Mononuclear cell (primary cell): ENCODE data around the gene GDPD5. TPM values are rescaled to one million over a fixed set of nuclear protein-coding genes. Genes with fewer than 3 reads are reported as not detected.

Experiments
- H3K27me3 ChIP-seq: 2 replicates; pipeline ENCODE4 v1.6.0; 2011; ENCODE audit warnings: low read length, control low read depth; ENCODE audit not compliant: insufficient read depth
- H3K4me1 ChIP-seq: 2 replicates; pipeline ENCODE4 v1.5.1; 2011; ENCODE audit warnings: mild to moderate bottlenecking, low read length, control low read depth; ENCODE audit not compliant: insufficient read depth
- H3K4me3 ChIP-seq: 2 replicates; pipeline ENCODE4 v1.5.1; 2011; ENCODE audit warnings: mild to moderate bottlenecking, low read length, moderate library complexity
- H3K9me3 ChIP-seq: 2 replicates; pipeline ENCODE4 v1.5.1; 2011; ENCODE audit warnings: low read depth, mild to moderate bottlenecking, control low read depth, low read length
- total RNA-seq: library from RNA; depleted of rRNA; stranded (reverse); fragments of >200 nt; gene quantifications from one replicate; pipeline ENCODE4 v1.2.3, GENCODE V29; 2012

Gene GDPD5
- total RNA-seq, 1 donor: 14.5 TPM

DNA sequence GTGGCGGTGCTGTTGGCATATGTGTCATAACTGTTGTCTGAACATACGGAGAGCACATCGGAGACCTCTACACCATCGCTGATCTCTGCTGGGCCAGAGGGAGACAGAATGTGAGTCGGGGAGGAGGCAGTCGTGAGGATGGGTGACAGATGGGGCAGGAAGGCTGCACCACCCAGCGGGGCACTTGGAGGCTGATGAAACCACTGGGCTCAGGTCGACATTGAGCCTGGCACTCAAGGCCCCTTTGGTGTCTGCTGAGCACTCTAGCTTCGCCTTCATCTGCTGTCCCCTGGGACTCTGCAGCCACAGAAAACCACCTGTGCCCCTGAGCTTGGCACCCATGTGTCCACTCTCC lies 90.2 kb downstream of the GDPD5 start:
- Histone ChIP-seq H3K9me3 (no peaks in the 10 kb centered on the region), H3K27me3 (peaks cover 24% of the 10 kb centered on the region), H3K4me1 (peaks cover 8% of the 10 kb centered on the region), H3K4me3 (no peak overlapping the region)

DNA sequence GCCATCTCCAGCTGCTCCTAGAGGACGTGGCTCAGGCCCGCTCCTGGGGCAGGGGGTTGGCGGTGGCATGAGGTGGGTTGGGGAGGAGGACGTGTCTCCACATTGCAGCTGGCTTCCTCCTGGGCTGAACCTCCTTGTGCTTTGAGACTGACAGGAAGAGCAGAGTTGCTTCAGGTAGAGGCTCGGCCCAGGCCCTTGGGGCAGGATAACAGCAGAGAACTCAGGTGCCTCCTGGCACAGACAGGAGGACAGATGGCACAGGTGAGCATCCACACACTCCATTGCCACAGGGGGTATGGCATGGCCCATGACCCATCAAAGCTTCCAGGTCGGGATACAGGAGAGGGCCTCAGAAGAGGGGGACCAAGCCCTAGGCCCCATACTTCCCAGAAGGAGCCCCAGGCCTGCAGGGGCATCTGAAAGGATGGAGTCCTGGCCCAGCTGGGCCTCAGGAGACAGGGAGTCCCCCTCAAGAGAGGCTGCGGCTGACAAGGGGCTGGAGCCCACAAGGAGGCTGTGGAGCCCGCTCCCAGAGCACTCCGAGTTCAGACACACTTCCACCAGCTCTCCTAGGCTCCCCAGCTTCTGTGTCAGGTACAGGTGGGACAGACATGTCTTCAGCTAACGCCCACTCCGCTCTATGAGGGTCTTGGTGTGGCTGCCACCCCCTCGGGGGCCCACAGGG lies 90.7 kb downstream of the GDPD5 start:
- Histone ChIP-seq H3K4me1 (peaks cover 11% of the 10 kb centered on the region), H3K9me3 (no peaks in the 10 kb centered on the region), H3K27me3 (peaks cover 25% of the 10 kb centered on the region), H3K4me3 (no peak overlapping the region)

DNA sequence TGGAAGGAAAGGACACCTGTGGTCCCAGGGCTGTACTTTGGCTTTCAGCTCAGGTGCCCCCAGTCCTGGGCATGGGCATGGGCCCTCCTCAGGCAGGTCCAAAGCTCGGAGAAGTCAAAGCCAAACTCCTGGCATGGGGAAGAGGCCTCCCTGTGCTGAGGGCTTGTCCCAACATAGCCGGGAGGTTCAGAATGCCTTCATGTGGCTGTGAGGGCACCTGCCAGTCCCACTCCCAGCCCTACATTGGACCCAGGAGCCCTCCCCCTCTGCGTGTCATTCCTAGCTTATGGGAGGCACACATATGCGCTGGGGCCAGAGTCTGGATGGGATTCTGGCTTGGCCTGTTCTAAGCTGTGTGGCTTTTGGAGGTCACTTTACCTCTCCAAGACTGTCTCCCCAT lies 91.7 kb downstream of the GDPD5 start:
- no peaks in the 10 kb centered on the region for H3K9me3 ChIP-seq
- H3K27me3 ChIP-seq: peaks cover 32% of the 10 kb centered on the region
- no peak overlapping the region for H3K4me3 ChIP-seq
- H3K4me1 ChIP-seq: peaks cover 17% of the 10 kb centered on the region

DNA sequence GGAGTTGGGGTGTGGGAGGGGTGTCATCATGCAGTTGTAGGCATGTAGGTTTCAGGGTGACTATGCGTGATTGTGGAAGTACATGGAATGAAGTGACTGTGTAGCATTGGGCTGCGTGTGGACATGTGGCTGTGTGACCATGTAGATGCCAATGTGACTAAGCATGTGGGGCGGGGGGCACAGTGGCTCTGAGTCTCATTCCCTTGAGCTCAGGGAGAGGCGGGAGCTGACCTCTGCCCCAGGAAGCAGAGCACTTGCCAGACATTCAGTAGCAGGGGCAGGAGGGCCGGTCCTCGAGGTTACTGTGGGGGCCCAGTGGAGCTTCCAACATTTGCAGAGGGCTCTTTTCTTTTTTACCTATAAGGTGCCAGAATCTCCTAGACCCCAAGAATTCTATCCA lies 92.3 kb downstream of the GDPD5 start:
- Histone ChIP-seq H3K4me1 (peaks cover 17% of the 10 kb centered on the region), H3K9me3 (no peaks in the 10 kb centered on the region), H3K27me3 (peaks cover 38% of the 10 kb centered on the region), H3K4me3 (no peak overlapping the region)

DNA sequence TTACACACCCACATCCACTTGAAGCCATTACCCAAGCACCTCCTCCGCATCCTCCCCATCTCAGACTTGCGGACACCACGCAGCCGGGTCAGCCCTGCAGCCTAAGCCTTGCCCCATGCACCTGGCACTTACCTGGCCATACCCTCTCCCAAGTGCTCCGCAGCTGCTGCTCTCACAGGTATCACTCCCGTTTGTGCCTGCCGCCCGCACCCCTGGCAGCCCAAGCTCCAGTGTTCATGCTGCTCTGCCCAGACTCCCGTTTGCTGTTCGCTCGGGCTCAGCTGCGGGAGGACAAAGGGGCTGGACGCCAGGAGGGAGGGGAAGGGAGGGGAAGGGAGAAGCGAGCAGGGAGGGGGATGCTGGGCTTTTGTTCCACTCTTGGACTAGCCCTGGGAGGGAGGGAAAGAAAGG lies 92.8 kb downstream of the GDPD5 start, which contains the start of gene KLHL35:
TSS of gene KLHL35 (minus strand) at position 293 of the 411 bp plus-strand sequence. CDS start 2,574 bp downstream, outside the sequence.
- Histone ChIP-seq H3K27me3 (peaks cover 43% of the 10 kb centered on the region), H3K9me3 (no peaks in the 10 kb centered on the region), H3K4me1 (peaks cover 17% of the 10 kb centered on the region), H3K4me3 (no peak within 1 kb of the TSS)

DNA sequence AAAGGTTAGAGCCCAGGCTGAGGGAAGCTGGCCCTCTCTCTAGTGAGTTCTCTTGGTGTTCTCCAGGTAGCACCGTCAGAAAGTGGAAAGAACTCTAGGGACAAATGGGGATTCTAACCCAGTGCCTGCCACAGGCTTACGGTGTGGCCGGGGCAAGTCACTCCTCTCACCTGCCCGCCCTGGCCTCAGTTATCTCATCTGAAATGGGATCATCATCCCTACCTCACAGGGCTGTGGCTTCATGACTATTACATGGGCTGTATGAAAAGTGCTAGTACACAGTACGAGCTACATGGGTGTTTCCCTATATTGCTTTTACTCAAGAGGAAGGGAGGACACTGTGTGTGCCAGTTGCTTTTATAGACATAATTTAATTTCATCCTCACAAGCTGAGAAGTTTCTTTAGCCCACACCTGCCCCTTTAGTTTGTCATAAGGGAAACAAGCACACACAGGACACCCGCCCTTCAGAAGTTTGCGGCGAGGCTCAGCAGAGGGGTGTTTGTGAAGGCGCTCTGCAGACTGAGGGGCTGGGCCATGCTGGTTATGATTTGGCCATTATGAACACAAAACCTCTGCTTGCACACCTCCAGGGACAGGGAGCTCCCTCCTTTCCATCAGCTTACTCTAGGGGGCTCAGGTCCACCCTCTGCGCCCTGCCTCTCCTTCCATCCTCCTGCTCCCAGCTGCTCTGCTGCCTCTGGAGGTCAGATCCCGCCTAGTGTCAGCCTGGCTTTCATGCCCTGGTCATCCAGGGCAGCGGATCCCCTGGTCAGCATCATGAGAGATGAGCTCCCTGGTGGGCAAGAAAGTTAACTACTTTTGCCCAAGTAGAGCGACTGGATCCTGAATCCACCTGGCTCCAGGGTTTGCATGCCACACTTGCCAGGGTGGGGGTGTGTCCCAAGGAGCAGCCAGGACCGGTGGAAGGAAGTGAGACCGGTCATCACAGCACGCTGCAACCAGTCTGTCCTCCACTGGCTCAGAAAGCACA lies 93.9 kb downstream of the GDPD5 start:
- Histone ChIP-seq H3K9me3 (no peaks in the 10 kb centered on the region), H3K4me3 (no peak overlapping the region), H3K4me1 (peaks cover 17% of the 10 kb centered on the region), H3K27me3 (peaks cover 47% of the 10 kb centered on the region)

DNA sequence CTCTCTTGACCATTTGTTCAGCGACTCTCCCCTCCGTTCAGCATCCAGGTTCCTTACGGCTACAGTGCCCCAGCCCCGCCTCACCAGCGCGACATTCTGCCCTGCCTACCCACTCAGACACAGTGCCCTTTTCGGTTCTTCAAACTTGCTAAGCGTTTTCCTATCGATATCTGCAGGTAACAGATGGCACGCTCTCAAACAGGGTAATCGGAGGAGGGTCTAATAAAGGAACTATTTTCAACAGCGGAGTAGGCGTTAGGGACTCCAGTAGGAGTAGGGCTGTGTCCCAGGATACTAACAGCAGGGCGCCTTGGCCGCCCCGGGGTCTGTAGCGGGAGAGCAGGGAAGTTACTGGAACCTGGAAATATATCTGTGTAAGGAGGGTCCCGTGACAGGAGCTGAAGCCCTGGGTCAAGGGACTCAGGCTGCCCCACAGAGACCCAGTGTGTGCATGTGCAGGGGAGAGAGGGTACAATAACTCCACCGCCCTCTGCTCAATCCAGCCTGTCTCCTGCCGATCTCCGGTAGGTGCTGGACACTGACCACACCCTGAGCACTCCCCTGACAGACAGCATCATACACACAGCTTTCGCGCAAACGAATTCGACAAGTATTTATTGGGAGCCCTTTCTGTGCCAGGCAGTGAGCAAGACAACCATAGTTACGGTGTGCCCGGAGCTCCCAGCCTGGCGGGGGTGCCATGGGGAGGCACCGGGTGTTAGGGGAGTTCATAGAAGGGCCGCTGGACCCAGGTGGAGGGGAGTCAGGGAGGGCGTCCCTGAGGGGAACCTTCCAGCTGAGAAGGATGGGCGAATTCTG lies 94.8 kb downstream of the GDPD5 start:
- Histone ChIP-seq H3K27me3 (peaks cover 47% of the 10 kb centered on the region), H3K9me3 (no peaks in the 10 kb centered on the region), H3K4me3 (no peak overlapping the region), H3K4me1 (peaks cover 17% of the 10 kb centered on the region)

DNA sequence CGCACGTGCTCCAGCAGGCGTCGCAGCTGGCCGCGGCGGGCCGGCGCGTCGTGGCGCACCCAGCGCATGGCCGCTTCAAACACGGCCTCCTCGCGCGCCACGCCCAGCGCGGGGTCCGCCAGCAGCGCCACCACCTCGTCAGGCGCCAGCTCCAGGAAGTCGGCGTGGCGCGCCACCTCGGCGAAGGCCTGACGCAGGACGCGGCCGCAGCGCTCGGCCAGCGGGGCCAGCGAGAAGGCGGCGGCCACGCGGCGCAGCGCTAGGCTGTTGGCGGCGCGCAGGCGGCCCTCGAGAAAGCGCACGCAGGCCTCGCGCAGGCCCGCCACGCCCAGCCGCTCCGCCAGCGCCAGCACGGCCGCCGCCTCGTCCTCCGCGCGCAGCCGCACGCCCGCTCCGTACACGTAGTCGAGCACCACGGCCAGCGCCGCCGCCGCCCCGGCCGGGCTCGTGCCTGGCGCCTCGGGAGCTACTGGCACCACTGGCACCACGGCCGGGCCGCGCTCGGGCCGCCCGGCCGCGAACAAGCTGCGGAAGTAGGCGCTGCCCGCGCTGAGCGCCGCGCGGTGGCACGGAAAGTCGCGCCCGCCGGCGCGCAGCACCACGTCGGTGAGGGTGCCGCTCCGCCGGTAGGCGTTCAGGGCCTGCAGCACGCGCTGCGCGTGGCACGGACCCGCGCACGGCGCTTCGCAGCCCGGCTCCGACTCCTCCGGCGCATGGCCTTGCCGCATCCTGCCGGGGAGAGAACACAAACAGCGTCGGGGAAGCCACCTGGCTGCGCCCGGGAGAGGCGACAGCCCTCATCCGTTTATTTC lies 95.6 kb downstream of the GDPD5 start:
- Histone ChIP-seq H3K4me3 (peak overlapping the region; percentile 23), H3K27me3 (peaks cover 47% of the 10 kb centered on the region)

DNA sequence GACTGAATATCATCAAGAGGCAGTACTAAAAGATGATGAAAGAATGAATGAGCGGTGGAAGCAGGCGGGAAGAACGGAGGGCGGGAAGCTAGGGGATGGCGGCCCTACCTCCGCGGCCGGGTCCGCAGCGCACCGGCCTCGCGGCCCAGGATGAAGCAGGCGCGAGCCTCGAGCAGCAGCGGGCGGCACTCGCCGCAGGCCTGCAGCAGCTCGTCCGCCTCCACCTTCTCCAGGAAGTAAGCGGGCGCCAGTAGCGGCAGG lies 96.2 kb downstream of the GDPD5 start:
- H3K27me3 ChIP-seq: peaks cover 47% of the 10 kb centered on the region

More for the DNA sequence above, 95.6 kb downstream of the GDPD5 start:
- Histone ChIP-seq H3K9me3 (no peaks in the 10 kb centered on the region), H3K4me1 (peaks cover 17% of the 10 kb centered on the region)

DNA sequence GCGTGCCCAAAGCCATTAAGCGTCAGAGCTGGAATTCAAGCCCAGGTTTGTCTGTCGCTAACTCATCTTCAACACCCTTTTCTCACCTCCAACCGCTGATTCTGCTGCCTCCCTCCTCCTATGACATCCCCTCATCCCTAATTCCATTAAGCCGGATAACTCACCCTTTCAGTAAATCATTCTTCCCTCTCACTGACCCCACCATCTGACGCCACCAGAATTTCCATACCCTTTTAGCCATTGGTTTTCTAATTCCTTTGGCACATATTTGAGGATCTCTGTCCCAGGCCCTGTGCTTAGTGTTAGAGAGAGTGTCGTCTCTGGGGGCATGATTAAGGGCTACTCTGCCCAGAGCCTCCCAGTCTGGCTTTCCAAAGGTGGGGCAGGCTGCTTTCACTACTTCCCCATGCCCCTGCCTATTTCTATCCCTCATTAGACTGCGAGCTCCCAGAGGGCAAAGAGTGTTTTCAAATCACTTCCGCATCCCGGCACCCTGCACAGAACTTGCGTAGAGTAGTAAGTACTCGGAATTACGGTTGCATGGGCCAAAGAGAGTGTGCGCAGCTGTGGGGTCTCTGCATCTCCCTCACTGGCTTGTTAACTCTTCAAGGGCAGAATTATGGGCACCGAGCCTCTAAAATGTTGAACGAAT lies 96.6 kb downstream of the GDPD5 start:
- no peaks in the 10 kb centered on the region for H3K9me3 ChIP-seq
- peaks cover 47% of the 10 kb centered on the region for H3K27me3 ChIP-seq
- H3K4me1 ChIP-seq: peaks cover 17% of the 10 kb centered on the region
- no peak overlapping the region for H3K4me3 ChIP-seq

More for the DNA sequence above, 96.2 kb downstream of the GDPD5 start:
- peaks cover 17% of the 10 kb centered on the region for H3K4me1 ChIP-seq
- no peaks in the 10 kb centered on the region for H3K9me3 ChIP-seq
- no peak overlapping the region for H3K4me3 ChIP-seq

DNA sequence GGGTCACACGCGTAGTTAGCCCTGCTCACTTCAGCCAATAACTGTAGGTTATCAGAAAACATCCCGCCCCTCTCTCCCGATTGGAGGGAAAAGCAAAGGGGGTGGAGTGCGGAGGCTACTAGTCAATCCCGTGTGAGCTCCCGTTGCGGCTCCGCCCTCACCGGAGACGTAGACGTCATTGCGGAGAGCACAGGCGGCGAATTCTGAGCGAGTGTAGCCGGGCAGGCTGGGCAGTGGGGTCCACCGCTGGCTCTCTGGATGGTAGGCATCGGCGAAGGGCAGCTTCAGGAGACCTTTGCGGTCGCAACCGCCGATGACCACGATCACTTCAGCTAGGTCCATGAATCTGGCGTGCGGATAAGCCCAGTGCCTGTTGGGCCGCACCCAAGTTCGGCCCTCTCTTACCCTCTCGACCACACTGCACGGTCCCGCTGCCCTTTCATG lies 97.4 kb downstream of the GDPD5 start:
- Histone ChIP-seq H3K27me3 (peaks cover 47% of the 10 kb centered on the region), H3K4me1 (peaks cover 17% of the 10 kb centered on the region), H3K9me3 (no peaks in the 10 kb centered on the region), H3K4me3 (no peak overlapping the region)

DNA sequence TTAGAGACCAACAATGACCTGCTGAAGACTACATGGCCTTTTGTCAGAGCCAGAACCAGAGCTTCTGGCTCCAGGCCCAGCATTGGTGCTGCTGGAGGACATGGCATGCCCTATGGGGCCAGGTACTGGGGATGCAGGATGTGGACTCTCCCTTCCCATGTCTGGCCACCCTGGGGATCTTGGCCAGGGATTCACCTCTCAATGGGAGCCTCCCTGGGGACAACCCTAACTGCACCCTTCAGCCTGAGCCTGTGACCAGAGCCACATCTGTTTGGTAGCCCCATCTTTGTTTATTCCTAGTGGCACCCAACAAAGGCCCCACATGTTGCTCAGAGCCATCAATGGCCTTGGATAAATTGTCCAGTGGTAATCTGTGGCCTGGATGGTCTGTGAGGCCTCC lies 98.6 kb downstream of the GDPD5 start:
- Histone ChIP-seq H3K4me3 (no peak overlapping the region), H3K9me3 (no peaks in the 10 kb centered on the region), H3K4me1 (peaks cover 17% of the 10 kb centered on the region), H3K27me3 (peaks cover 40% of the 10 kb centered on the region)

DNA sequence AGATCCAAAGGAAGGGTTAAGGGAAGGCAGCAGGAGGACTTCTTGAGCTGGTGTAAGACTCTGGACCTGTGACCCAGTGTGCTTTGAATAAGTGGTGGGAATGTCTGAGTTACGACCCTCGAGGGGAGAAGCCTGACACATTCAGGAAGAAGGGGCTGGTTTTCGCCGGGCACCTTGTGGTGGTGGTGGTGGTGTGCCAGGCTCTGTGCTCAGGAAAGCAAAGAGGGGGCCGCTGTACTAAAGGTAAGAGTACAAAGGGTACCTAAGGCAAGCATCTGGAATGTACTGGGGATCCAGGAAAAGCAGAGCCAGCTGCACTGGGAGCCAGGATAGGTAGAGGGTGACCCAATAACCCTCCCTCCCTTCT lies 99.0 kb downstream of the GDPD5 start:
- peaks cover 35% of the 10 kb centered on the region for H3K27me3 ChIP-seq
- peaks cover 17% of the 10 kb centered on the region for H3K4me1 ChIP-seq
- no peak overlapping the region for H3K4me3 ChIP-seq
- H3K9me3 ChIP-seq: no peaks in the 10 kb centered on the region

DNA sequence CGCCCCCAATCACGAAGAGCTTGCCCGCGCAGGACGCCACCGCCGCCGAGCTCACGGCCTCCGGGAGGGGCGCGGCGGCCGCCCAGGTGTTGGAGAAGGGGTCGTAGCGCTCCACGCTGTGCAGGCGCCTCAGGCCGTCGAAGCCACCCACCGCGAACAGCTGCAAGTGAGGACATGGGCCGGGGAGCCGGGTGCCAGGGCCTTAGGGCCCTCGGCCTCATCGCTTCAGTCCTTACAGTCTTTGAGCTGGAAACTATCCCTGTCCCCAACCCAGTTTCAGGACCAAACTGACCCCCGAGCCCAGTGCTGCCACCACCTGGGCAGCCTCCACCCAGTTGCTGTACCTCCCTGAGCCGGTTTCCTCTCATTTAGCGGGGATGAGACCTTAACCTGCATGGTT lies 100.3 kb downstream of the GDPD5 start:
- H3K9me3 ChIP-seq: no peaks in the 10 kb centered on the region
- H3K4me1 ChIP-seq: peaks cover 8% of the 10 kb centered on the region
- H3K27me3 ChIP-seq: peaks cover 22% of the 10 kb centered on the region

More for the DNA sequence above, 100.3 kb downstream of the GDPD5 start:
- H3K4me3 ChIP-seq: no peak overlapping the region
